ENCODE data around the gene GALNT13.

GRCh38 chr2:154130821-154131220 lies 259.1 kb downstream of the GALNT13 start:
- TF ChIP-seq EZH2phosphoT487 (IDR thresholded peaks at IDR 0.05; ENCODE audit: borderline replicate concordance) (no peak), CTCF (conservative IDR thresholded peaks at IDR 0.05; ENCODE audit: low read length) (no peak)
